HG03342 (cell line): ENCODE results near the gene RTCA.
"Not testable (repeated sequence)": the region's sequence is repeated elsewhere in the genome, so short reads cannot be mapped to it uniquely, and the experiment has no call there.

Source experiments
- ATAC-seq: cut with Tn5 transposase; IDR thresholded peaks from one replicate; pipeline ENCODE4 v1.9.1; 2021; ENCODE audit warnings: mild to moderate bottlenecking, moderate library complexity; ENCODE audit not compliant: unreplicated experiment

Gene RTCA

DNA sequence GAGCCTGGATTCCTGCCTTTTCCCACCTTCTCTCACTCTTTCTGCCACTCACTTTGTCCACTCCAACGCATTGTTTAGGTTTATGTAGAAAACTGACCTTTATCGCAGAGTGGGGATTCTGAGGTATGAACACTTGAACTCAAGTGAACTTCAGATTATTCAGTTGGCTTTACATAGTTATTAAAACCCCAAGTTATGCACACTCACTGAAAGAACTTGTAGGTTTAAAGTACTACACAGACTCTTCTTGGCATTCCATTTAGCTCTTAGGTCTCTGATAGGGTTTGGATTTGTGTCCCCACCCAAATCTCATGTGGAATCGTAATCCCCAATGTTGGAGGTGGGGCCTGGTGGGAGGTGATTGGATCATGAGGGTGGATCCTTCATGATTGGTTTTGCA, 39.9 kb downstream of the RTCA start:
- ATAC-seq: no peak

DNA sequence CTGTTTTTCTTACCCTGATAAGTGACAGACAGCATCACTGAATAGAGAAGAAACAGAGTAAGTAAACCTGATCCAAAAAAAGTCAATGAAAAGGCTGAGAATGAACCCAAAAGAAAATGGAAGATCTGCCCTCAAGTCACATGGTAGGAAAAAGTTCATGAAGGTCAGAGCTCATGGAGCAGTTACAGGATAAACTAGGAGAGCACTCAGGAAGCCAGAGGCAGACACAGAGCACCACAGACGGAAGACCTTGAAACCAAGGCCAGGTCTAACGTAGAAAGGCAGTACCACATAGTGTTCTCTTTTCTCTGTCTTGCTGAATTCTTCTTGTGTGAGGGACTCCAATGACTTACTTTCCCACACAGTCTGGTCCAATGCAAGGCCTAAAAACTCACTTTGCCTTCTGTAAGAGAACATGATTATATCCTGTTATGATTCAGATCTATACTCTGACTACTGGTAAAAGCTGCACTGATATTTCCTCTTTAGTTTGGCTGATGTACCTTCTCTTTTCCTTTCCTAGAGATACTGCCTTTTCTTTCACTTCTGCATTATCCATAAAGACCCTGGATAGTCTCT, 40.8 kb downstream of the RTCA start:
- ATAC-seq: no peak

DNA sequence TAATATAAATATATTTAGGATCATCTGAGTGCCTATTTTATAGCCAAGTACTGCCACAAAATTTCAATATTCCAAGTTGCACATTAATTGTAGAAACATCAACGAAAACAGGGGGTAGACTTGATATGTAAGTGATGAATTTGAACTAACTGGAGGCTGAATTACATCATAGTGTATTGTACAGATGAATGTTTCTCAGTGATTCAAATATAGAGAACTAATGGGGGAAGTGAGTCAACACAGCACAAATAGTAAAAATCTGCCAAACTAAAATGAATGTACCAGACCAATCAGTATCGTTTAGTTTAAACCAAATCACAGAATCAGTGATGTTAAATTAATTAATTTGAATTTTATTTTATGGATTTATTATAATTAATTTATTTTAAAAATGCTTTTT, 42.8 kb downstream of the RTCA start:
- ATAC-seq: no peak

DNA sequence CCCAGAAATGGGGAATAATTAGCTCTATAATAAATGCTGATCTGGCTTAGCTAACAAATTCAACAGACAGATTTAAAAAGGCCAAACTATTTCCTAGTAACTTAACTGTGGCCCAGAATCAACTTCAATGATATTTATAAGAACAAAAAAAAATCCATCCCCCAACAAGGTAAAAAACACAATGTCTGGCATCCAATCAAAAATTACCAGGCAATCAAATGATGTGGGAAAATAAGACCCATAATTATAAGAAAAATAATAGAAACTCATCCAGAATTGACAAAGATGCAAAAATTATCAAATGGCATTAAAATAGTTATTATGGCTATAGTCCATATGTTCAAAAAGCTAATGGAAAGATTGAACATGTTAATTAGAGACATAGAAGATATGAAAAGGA, 43.8 kb downstream of the RTCA start:
- ATAC-seq: no peak

DNA sequence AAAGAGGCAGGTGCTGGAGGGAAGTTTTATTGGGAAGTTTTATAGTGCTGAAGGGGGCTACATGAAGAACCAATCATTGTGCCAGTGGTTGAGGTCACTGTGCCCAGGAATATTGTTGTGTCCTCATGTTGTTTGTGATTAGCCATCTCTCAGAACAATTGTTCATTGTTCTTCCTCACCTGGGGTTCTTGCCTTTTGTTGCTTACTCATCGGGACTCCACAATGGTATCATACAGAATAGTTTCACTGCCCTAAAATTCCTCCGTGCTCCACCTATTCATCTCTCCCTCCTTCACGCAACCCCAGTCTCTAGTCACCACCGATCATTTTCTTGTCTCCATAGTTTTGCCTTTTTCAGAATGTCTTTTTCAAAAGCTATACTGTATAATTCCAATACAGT, 47.4 kb downstream of the RTCA start:
- no peak for ATAC-seq

DNA sequence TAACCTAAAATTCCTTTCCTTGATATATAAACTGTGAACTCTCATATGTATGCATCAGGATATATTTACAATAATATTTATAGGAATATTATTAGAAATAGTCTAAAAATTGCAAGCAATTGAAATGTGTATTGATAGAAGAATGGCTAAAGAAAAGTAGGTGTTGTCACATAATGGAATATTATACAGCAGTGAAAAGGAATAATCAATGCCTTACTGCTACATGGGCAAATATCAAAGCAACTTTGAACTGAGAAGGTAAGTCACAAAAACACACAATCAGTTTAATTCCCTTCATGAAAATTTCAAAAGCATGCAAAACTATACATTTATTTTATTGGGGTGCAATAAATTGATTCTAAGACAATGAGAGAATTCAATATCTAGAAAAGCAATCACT, 50.6 kb downstream of the RTCA start:
- ATAC-seq: no peak

DNA sequence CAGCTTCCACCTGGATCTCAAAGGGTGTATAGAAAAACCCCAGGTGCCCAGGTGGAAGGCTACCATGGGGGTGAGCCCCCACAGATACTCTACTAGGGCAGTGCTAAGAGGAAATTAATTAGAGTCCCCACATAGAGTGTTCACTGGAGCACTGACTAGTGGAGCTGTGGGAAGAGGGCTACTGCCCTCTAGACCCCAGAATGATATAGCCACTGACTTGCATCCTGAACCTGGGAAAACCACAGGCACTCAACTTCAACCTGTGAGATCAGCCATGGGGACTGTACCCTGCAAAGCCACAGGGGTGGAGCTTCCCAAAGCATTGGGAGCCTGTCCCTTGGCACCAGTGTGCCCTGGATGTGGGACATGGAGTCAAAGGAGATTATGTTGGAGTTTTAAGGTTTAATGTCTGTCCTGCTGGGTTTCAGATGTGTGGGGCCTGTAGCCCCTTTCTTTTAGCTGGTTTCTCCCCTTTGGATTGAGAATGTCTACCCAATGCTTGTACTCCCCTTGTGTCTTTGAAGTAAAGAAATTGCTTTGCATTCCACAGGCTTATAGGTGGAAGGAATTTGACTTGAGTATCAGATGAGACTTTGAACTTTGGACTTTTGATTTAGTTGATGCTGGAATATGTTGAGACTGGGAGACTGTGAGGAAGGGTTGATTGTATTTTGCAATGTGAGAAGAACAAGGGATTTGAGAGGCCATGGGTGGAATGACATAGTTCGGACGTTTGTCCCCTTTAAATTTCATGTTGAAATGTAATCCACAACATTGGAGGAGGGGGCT, 54.5 kb downstream of the RTCA start:
- no peak for ATAC-seq

DNA sequence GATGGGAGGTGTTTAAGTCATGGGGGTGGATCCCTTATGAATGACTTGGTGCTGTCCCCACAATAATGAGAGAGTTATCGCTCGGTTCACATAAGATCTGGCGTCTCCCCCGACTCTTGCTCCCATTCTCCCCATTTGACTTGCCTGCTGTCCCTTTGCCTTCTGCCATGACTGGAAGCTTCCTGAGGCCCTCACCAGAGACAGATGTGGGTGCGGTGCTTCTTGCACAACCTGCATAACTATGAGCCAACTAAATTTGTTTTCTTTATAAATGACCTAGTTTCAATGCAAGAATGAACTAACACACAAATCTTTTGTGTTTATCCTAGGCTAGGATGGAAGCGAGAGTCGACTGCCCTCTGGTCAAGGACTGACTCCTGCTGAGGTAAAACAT, 55.1 kb downstream of the RTCA start:
- no peak for ATAC-seq

DNA sequence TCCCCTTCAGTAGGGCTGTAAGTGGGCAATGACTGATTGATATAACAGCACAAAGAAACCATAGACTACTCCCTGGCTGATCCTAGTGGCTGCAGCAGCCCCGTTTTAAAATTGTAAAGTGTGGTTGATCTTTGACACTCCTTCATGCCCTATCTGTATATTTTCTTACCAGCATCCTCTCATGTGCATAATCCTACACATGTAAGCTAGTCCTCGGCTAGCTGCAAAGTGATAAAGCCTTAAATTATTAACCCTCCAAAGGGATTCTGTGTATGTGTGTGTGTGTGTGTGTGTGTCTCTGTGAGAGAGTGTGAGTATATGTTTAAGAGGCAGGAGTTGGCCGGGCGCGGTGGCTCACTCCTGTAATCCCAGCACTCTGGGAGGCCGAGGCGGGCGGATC, 55.5 kb downstream of the RTCA start:
- ATAC-seq: no peak

DNA sequence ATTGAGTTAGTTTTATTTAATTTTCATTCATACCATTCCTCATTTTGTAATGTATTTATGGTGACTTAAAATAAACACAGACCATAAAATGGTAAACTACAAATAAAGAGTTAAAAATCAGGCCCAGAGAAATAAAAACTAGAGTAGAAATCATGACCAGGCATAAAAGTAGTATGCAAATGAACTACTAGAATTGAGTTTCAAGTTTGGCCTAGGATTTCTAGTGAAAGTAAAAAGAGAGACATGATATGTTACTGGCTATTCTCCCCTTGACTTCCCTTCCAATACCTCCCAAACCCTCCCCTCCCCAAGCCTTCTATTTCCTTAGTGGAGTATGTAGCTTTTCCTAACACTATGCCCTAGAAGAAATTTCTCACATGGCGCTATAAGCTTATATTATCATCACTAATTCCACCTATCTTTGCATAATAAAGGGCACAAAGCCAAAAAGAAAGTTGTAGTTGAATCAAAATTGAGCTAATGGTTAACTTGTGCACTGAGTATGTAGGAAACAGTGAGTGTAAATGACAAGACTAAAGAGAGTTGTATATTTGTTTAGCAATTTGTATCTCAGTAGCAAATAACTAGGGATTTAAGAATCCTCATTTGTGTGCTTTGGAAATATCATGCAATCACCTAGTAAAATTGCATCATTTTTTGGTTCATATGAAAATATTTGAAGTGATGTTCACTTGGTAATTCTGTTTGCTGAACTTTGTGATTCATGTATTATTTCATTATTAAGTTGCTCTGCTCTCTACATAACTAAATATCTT, 56.6 kb downstream of the RTCA start:
- ATAC-seq: peak; percentile 75

DNA sequence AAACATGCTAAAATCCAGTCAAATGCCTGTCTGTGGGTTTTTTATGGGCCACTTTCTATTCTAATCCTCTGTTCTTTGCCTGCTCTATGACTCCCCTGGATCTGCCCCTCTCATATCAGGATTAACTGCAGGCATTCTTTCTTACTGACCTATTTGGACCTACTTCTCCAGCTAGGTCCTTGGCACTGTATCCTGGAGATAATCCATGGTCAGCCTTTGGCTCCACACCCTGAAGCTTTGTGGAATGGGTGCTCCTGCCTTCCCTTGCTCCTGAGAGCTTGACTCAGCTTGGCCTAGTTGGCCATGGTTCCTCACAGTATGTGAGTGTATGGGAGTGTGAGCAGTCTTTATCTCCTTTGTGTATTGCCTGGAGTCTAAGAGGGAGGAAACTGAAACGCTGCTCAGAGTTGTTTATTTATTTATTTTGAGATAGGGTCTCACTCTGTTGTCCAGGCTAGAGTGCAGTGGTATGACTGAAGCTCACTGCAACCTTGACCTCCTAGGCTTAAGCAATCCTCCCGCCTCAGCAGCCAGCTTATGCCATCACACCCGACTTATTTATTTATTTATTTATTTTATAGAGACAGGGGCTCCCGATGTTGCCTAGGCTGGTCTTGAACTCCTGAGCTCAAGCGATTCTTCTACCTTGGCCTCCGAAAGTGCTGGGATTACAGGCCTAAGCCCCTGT, 57.5 kb downstream of the RTCA start:
- no peak for ATAC-seq

DNA sequence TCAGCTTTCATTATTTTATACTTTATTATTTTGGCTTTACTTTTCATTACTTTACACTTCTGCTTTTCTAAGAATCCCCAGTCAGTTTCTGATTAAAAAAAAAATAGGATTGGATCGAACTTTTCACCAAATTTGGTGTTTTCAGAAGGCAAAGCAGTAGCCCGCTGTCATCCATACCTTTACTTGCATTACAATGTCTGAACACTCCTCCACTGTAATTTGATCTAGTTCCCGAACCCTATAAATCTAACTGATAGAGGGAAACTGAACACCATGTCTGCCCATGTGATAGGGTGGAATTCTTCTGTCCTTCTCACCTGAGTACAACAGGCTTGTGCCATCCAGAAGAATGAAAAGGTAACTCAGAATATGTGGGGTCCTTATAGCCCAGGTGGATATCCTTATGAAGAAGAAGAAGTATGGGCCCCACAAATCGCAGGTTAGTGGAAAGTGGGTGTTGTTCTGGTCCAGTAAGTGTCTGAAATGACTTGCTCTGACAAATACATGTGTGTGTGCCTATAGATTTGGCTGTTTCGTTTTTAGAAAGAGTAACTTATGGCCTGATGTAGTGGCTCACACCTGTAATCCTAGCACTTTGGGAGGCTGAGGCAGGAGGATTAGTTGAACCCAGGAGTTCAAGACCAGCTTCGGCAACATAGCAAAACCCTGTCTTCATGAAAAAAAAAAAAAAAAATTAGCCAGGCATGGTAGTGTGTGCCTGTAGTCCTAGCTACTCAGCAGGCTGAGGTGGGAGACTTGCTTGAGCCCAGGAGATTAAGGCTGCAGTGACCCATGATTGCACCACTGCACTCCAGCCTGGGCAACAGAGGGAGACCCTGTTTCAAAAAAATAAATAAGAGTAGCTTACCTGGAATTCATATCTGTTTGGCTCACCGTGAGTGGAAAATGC, 59.7 kb downstream of the RTCA start:
- ATAC-seq: no peak

DNA sequence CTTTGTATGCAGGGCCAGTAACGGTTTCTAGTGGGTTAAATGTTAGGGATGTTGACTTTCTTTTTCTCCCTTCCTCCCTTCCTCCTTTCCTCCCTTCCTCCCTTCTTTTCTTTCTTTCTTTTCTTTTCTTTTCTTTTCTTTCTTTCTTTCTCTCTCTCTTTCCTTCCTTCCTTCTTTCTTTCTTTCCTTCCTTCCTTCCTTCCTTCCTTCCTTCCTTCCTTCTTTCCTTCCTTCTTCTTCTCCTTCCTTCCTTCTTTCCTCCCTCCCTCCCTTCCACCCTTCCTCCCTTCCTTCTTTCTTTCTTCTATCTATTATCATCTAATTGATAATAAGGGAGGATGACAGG, 60.3 kb downstream of the RTCA start:
- not testable (repeated sequence) for ATAC-seq

DNA sequence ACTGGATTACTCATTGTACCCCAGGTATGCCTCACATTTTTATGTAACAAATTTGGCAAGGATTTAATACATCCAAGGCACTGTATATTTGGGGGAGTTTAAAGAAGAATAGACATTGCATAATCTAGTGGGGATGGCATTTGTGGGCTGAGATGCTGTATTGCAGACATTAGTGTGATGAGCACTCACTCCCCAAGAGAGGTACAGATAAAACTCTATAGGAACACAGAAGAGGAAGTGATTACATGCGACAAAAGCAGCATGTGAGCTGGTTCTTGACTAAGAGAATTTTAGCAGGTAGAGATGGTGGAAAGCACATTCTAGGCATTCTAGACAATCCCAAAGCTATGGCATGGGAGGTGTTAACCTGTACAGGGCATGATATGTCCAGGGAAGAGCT, 62.1 kb downstream of the RTCA start:
- no peak for ATAC-seq

DNA sequence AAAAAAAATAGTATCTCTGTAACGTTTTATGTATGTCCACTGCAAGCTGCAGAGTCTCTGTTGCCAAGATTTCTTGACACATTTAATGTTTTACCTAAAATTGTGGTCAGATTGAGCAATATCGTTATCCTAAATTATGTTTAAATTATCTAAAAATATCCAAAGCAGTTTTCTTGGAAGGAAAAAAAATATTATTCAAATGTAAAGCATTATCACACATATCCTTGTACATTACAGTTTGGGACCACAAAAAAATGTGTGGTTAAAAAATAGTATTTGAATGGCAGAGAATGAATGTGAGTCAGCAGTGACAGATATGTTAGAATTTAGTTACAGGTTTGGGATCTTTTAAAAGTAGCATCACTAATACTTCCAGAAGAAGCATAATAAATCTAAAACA, 65.1 kb downstream of the RTCA start:
- ATAC-seq: not testable (repeated sequence)

DNA sequence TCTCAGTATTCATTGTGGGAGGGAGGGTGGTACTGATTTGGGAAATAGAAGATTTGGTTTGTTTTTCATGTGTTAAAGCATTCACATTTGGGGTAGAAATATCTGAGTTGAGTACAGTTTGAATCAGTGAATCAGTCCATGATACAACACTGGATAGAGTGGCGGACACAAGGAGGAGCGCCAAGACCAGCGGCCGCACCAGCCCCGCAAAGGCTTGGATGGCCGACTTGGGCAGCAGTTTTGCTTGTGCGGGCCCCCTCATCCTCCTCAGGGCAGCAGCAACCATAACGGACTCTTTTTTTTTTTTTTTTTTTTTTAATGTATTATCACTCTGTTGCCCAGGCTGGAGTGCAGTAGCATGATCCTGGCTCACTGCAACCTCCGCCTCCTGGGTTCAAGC, 66.3 kb downstream of the RTCA start:
- no peak for ATAC-seq

DNA sequence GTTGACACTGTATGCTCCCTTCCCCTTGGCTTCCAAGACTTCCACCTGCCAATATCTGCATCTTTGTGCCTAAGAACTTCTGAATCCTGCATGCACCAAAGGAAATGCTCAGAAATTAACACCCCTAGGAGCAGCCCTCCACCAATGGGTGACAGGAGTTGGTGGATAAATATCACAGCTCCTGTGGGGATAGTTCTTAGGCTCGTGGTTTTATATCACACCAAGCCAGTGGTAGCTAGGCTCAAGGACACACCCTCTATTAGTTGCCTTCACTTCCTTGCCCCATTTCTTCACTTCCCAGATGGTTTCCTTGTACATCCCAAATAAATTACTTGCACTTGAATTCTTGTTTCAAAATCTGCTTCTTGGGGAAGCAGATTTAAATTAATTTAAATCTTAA, 69.4 kb downstream of the RTCA start:
- no peak for ATAC-seq

DNA sequence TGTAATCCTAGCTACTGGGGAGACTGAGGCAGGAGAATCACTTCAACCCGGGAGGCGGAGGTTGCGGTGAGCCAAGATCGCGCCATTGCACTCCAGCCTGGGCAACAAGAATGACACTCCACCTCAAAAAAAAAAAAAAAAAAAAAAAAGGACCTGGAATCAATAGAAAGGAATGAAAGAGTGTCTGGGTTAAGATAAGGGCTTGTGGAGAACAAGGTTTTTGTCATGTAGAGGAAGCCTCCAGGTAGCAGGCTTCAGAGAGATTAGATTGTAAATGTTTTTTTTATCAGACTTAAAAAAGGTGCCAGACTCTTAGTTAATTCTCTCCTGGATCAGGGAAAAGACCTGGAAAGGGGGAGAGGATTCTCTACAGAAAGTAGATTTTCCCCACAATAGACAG, 71.9 kb downstream of the RTCA start:
- not testable (repeated sequence) for ATAC-seq

DNA sequence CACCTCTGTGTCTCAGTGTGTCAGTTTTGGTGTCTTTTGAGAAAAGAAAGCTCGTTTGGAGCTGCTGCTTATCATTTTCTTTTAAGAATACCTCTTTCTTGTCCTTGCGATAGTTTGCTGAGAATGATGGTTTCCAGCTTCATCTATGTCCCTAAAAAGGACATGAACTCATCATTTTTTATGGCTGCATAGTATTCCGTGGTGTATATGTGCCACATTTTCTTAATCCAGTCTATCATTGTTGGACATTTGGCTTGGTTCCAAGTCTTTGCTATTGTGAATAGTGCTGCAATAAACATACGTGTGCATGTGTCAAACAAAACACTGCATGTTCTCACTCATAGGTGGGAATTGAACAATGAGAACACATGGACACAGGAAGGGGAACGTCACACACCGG, 73.7 kb downstream of the RTCA start:
- ATAC-seq: not testable (repeated sequence)

DNA sequence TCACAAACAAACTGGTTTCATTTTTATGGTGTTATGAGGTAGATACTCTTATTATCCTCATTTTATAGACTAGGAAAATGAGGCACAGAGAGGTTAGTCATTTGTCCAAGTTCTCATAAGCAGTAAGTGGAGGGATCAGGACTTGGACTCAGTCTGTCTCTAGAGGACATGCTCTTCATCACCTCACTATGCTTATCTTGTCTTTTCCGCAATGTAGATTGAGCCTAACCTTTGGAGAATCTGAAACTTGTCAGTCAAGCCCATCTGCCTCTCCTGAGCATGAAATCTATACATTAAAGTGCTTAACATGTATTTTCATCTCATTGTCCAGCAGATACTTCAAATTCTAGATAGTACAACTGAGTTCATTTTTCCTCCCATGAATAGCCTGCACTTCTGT, 74.5 kb downstream of the RTCA start:
- ATAC-seq: no peak

DNA sequence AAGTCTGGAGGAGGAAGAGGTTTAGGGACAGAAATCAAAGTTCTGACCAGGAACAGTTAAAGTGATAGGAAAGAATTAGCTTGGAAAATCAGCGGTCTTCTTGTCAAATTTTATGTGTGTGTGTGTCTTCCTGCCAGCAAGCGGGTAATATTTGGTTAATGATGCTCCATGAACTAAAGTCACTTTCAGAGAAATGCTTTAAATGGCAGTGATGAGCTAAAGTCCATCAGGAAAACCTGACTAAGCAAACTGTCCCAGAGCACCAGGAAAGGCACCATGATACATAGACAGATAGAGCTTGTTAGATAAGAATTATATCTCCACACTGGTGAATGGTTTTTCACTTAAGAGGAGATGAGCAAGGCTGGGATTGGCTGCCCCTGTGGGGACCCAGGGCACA, 76.3 kb downstream of the RTCA start:
- ATAC-seq: no peak
